ENCODE results near the gene CYP24A1. TPM values are rescaled to one million over a fixed set of nuclear protein-coding genes. Genes with fewer than 3 reads are reported as not detected.
A peak's percentile ranks its signal among the peaks of the same experiment; 100 is the strongest.

CYP24A1 gene
- total RNA-seq, 2 experiments from 2014 or later, result not detected

DNA sequence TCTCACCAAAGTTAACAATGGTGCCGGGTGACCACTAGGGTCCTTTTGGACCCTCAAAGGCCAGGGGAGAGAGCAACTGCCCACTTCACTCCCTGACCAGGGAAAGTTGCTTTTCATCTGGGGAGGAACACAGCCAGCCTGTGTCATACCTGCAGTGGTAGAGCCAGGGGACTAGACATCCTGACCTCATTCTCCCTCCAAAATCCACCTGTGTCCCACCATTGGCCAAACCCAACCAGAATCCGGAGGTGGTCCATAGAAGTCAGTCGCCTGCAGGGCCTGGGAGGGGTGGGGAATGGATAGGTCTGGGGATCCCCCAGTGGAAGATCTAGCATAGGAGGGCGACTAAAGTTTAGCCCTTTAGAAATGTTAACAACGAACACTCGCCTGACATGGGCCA lies 46.9 kb upstream of the CYP24A1 start:
- DNase-seq (no peak), ATAC-seq (no peak)
- no peaks in the 10 kb centered on the region for H3K27me3 Mint-ChIP-seq
- ChIA-PET CTCF (interaction anchor here (0.7 to 2.8 kb wide), 2 partner anchors 7 to 12 kb away, joined by 3 to 9 read pairs; partner anchors contain the start of gene PFDN4), POLR2A (no interaction called here)
- H3K4me3 Mint-ChIP-seq, result no peak overlapping the region
- intact Hi-C loops (cut with micrococcal nuclease), result loop anchor here (2.0 to 5.0 kb wide), 2 partner anchors 64 to 427 kb away; no protein-coding TSS in a partner anchor
- peaks cover 18% of the 10 kb centered on the region for H3K36me3 Mint-ChIP-seq (ENCODE audit: low read depth)
- H3K9me3 Mint-ChIP-seq, result no peaks in the 10 kb centered on the region
- TF ChIP-seq CTCF (IDR thresholded peaks at IDR 0.05), result no peak
- peaks cover 23% of the 10 kb centered on the region for H3K4me1 Mint-ChIP-seq (ENCODE audit: low read depth)
- peak overlapping the region; percentile 32 for H3K27ac Mint-ChIP-seq

DNA sequence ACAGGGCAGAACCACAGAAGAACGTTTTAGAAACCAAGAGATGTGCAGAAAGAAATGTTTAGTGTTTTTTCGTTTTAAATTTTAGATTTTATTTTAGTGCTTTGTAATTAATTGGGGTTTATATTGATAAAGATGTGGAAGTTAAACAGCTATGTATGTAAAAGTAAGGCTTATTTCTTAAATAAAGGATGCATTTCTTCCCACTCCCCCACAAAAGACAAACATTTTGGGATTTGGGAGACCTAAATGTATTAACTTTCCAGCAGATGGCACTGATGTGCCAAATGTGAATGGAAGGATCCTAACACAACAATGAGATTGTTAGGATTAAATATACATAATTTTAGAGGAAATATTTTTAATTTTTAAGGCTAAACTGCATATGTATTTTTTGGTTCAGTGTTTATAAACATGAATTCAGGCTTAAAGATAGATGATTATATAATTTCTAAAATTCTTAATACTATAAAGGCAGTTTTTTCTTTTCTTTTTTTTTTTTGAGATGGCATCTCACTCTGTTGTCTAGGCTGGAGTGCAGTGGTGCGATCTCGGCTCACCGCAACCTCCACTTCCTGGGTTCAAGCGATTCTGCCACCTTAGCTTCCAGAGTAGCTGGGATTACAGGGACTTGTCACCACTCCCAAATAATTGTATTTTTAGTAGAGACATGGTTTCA lies 46.1 kb upstream of the CYP24A1 start:
- Mint-ChIP-seq H3K4me3 (no peak overlapping the region), H3K9me3 (no peaks in the 10 kb centered on the region), H3K27ac (no peak overlapping the region), H3K4me1 (ENCODE audit: low read depth) (peaks cover 23% of the 10 kb centered on the region), H3K27me3 (no peaks in the 10 kb centered on the region), H3K36me3 (ENCODE audit: low read depth) (peaks cover 19% of the 10 kb centered on the region)
- no peak for DNase-seq
- intact Hi-C loops (cut with micrococcal nuclease), result loop anchor here (2.0 to 5.0 kb wide), 2 partner anchors 65 to 427 kb away; no protein-coding TSS in a partner anchor
- CTCF ChIA-PET, result interaction anchor here (0.8 to 2.8 kb wide), 5 partner anchors 12 to 428 kb away, joined by 3 to 9 read pairs (median 4); partner anchors contain the start of gene PFDN4
- POLR2A ChIA-PET, result no interaction called here
- TF ChIP-seq CTCF (IDR thresholded peaks at IDR 0.05), result peak; percentile 41
- ATAC-seq, result no peak

DNA sequence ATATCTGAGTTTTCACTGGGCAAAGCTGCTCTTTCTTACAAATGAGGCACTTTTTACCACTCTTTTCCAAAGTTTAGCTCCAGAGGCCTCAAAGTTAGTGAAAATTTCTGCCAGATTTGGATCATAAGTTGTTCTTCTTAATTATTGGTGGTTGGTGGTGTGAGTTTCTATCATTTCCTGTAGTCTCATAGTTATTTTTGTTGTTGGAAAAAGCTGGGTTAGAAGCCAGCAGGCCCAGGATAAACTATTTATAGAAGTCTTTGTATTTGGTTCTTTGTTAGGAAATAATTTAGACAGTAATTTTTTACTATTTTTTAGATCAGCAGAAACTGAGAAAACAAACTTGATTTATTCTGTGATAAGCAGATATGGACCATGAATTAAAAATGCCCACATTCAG lies 44.7 kb upstream of the CYP24A1 start:
- Mint-ChIP-seq H3K27me3 (no peaks in the 10 kb centered on the region), H3K9me3 (no peaks in the 10 kb centered on the region), H3K4me3 (no peak overlapping the region), H3K27ac (no peak overlapping the region), H3K4me1 (ENCODE audit: low read depth) (peaks cover 23% of the 10 kb centered on the region), H3K36me3 (ENCODE audit: low read depth) (peaks cover 19% of the 10 kb centered on the region)
- DNase-seq, result no peak
- no peak for ATAC-seq
- TF ChIP-seq CTCF (IDR thresholded peaks at IDR 0.05), result no peak
- ChIA-PET CTCF (interaction anchor here (0.6 to 2.8 kb wide), 3 partner anchors 10 to 429 kb away, joined by 3 to 9 read pairs (median 6); partner anchors contain the start of gene PFDN4), POLR2A (interaction anchor here (1.0 kb wide), 1 partner anchor 10 kb away, joined by 3 read pairs; the partner anchor contains the start of gene PFDN4)
- intact Hi-C loops (cut with micrococcal nuclease), result no loop called here

DNA sequence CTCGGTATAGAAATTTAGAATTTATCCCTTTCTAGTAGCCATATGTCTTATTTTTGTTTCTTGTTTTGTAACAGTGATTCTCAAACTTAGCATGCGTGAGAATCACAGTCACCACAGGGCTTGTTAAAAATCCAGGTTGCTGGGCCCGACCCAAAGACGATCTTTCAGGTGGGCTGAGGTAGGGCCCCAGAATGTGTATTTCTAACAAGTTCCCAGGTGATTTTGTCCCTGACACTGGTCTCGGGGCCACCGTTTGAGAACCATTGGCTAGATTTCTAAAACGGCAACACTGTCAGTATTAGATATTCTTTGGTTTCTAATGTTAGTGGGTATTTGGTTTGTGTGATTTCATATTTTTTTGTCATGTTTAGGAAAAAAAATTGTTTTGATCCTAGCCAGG lies 44.0 kb upstream of the CYP24A1 start:
- Mint-ChIP-seq H3K4me3 (no peak overlapping the region), H3K27me3 (no peaks in the 10 kb centered on the region), H3K4me1 (ENCODE audit: low read depth) (peaks cover 27% of the 10 kb centered on the region), H3K27ac (no peak overlapping the region), H3K36me3 (ENCODE audit: low read depth) (peaks cover 19% of the 10 kb centered on the region), H3K9me3 (no peaks in the 10 kb centered on the region)
- no peak for TF ChIP-seq CTCF (IDR thresholded peaks at IDR 0.05)
- POLR2A ChIA-PET, result no interaction called here
- no peak for ATAC-seq
- CTCF ChIA-PET, result interaction anchor here (0.6 to 2.8 kb wide), 3 partner anchors 10 to 429 kb away, joined by 3 to 9 read pairs (median 6); partner anchors contain the start of gene PFDN4
- DNase-seq, result no peak
- intact Hi-C loops (cut with micrococcal nuclease), result no loop called here

- CTCF ChIA-PET, result interaction anchor here (1.5 to 2.1 kb wide), 4 partner anchors 11 to 432 kb away, joined by 4 to 7 read pairs (median 5); no protein-coding TSS in a partner anchor
Measured at GRCh38 chr20:54215157-54215789, 41.5 kb upstream of the CYP24A1 start.

More at GRCh38 chr20:54215157-54215789, 41.5 kb upstream of the CYP24A1 start:
- Mint-ChIP-seq H3K36me3 (ENCODE audit: low read depth) (peaks cover 25% of the 10 kb centered on the region), H3K4me3 (no peak overlapping the region), H3K27me3 (no peaks in the 10 kb centered on the region), H3K9me3 (no peaks in the 10 kb centered on the region), H3K4me1 (ENCODE audit: low read depth) (peaks cover 17% of the 10 kb centered on the region), H3K27ac (no peak overlapping the region)
- intact Hi-C loops (cut with micrococcal nuclease), result no loop called here
- DNase-seq, result no peak
- POLR2A ChIA-PET, result no interaction called here
- TF ChIP-seq CTCF (IDR thresholded peaks at IDR 0.05), result no peak
- no peak for ATAC-seq
